HepG2 (cell line): Measurements from ENCODE around the gene PRRT1.

Experiments used
- ARNTL ChIP-seq: sonication (generic); formaldehyde crosslinking; IDR thresholded peaks from 2 replicates; pipeline ENCODE4 v1.4.0; 2020; ENCODE audit warnings: mild to moderate bottlenecking, missing genetic modification reagents
- KLF6 ChIP-seq: IDR thresholded peaks from 2 replicates; pipeline ENCODE4 v1.8.0; 2016; ENCODE audit warnings: missing biosample characterization, missing genetic modification reagents
- TOE1 ChIP-seq: sonication (generic); formaldehyde crosslinking; IDR thresholded peaks from 2 replicates; pipeline ENCODE4 v1.4.0; 2020; ENCODE audit warnings: mild to moderate bottlenecking, missing genetic modification reagents
- U2AF1 ChIP-seq: fragments of 200-400 bp; formaldehyde crosslinking; optimal IDR thresholded peaks from 2 replicates; pipeline ENCODE3; 2017; ENCODE audit warnings: mild to moderate bottlenecking, low read depth, low read length
- ZBTB7A ChIP-seq: sonication (generic); formaldehyde crosslinking; IDR thresholded peaks from 2 replicates; pipeline ENCODE4 v1.8.0; 2022; ENCODE audit warnings: mild to moderate bottlenecking, missing genetic modification reagents
- ZFP82 ChIP-seq: sonication (generic); formaldehyde crosslinking; IDR thresholded peaks from 2 replicates; pipeline ENCODE4 v1.5.1; 2020; ENCODE audit warnings: mild to moderate bottlenecking, missing genetic modification reagents, borderline replicate concordance
- ZMYM2 ChIP-seq: sonication (generic); formaldehyde crosslinking; IDR thresholded peaks from 2 replicates; pipeline ENCODE4 v1.8.0; 2022; ENCODE audit warnings: mild to moderate bottlenecking, missing genetic modification reagents
- ZNF816 ChIP-seq: sonication (generic); formaldehyde crosslinking; IDR thresholded peaks from 2 replicates; pipeline ENCODE4 v1.8.0; 2022; ENCODE audit warnings: missing genetic modification reagents, mild to moderate bottlenecking, borderline replicate concordance
- TF ChIP-seq, protein P1 (sequence below): sonication (generic); formaldehyde crosslinking; IDR thresholded peaks from 2 replicates; pipeline ENCODE4 v1.8.0; 2023; ENCODE audit warnings: mild to moderate bottlenecking, missing genetic modification reagents
- TF ChIP-seq, protein P2 (sequence below): sonication (generic); formaldehyde crosslinking; IDR thresholded peaks from 2 replicates; pipeline ENCODE4 v1.5.0; 2020; ENCODE audit warnings: mild to moderate bottlenecking, missing genetic modification reagents, moderate library complexity
- TF ChIP-seq, protein P3 (sequence below): sonication (generic); formaldehyde crosslinking; IDR thresholded peaks from 2 replicates; pipeline ENCODE4 v1.5.1; 2020; ENCODE audit warnings: missing genetic modification reagents, mild to moderate bottlenecking, borderline replicate concordance
- TF ChIP-seq, protein P4 (sequence below): sonication (generic); formaldehyde crosslinking; IDR thresholded peaks from 2 replicates; pipeline ENCODE4 v1.5.0; 2020; ENCODE audit warnings: mild to moderate bottlenecking, missing genetic modification reagents
- TF ChIP-seq, protein P5 (sequence below), 2 experiments: sonication (generic) in 1 of 2; formaldehyde crosslinking in 1 of 2; IDR thresholded peaks; 2 replicates each; pipeline versions ENCODE4 v1.5.1 to v1.6.1; 2011 to 2020; ENCODE audit warnings: borderline replicate concordance in 1 of 2, low read depth in 1 of 2, low read length in 1 of 2, mild to moderate bottlenecking in 1 of 2, missing genetic modification reagents in 1 of 2, moderate library complexity in 1 of 2

DNA sequence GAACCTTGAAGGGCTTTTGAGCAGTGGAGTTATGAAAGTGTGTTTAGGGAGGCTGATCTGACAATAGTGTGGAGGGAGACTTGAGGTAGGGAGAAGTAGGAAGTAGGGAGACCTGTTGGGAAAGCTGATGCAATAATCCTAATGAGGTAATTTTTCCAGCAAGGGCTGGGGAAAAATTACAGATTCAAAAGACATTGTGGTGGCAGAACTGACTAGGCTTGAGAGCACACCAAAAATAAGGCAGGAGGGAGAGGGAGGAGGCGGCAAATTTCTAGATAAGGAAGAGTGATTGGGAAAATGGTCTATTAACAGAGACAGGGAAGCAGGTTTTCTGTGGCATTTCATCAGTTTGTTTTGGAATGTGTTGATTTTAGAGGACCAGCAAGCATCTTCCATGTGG is 5.5 kb downstream of the PRRT1 start:
- TF ChIP-seq KLF6 (no peak), TOE1 (CRISPR knock-in tag) (no peak), ZFP82 (CRISPR knock-in tag) (no peak), ZMYM2 (CRISPR knock-in tag) (no peak), U2AF1 (no peak), ZNF816 (no peak), ARNTL (no peak), ZBTB7A (CRISPR knock-in tag) (no peak)
- TF ChIP-seq, protein P1, sequence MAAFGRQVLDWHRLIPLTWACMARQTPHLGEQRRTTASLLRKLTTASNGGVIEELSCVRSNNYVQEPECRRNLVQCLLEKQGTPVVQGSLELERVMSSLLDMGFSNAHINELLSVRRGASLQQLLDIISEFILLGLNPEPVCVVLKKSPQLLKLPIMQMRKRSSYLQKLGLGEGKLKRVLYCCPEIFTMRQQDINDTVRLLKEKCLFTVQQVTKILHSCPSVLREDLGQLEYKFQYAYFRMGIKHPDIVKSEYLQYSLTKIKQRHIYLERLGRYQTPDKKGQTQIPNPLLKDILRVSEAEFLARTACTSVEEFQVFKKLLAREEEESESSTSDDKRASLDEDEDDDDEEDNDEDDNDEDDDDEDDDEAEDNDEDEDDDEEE (CRISPR knock-in tag), result no peak
- TF ChIP-seq, protein P2, sequence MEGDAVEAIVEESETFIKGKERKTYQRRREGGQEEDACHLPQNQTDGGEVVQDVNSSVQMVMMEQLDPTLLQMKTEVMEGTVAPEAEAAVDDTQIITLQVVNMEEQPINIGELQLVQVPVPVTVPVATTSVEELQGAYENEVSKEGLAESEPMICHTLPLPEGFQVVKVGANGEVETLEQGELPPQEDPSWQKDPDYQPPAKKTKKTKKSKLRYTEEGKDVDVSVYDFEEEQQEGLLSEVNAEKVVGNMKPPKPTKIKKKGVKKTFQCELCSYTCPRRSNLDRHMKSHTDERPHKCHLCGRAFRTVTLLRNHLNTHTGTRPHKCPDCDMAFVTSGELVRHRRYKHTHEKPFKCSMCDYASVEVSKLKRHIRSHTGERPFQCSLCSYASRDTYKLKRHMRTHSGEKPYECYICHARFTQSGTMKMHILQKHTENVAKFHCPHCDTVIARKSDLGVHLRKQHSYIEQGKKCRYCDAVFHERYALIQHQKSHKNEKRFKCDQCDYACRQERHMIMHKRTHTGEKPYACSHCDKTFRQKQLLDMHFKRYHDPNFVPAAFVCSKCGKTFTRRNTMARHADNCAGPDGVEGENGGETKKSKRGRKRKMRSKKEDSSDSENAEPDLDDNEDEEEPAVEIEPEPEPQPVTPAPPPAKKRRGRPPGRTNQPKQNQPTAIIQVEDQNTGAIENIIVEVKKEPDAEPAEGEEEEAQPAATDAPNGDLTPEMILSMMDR (CRISPR knock-in tag), result no peak
- TF ChIP-seq, protein P3, sequence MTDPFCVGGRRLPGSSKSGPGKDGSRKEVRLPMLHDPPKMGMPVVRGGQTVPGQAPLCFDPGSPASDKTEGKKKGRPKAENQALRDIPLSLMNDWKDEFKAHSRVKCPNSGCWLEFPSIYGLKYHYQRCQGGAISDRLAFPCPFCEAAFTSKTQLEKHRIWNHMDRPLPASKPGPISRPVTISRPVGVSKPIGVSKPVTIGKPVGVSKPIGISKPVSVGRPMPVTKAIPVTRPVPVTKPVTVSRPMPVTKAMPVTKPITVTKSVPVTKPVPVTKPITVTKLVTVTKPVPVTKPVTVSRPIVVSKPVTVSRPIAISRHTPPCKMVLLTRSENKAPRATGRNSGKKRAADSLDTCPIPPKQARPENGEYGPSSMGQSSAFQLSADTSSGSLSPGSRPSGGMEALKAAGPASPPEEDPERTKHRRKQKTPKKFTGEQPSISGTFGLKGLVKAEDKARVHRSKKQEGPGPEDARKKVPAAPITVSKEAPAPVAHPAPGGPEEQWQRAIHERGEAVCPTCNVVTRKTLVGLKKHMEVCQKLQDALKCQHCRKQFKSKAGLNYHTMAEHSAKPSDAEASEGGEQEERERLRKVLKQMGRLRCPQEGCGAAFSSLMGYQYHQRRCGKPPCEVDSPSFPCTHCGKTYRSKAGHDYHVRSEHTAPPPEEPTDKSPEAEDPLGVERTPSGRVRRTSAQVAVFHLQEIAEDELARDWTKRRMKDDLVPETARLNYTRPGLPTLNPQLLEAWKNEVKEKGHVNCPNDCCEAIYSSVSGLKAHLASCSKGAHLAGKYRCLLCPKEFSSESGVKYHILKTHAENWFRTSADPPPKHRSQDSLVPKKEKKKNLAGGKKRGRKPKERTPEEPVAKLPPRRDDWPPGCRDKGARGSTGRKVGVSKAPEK, result no peak
- TF ChIP-seq, protein P4, sequence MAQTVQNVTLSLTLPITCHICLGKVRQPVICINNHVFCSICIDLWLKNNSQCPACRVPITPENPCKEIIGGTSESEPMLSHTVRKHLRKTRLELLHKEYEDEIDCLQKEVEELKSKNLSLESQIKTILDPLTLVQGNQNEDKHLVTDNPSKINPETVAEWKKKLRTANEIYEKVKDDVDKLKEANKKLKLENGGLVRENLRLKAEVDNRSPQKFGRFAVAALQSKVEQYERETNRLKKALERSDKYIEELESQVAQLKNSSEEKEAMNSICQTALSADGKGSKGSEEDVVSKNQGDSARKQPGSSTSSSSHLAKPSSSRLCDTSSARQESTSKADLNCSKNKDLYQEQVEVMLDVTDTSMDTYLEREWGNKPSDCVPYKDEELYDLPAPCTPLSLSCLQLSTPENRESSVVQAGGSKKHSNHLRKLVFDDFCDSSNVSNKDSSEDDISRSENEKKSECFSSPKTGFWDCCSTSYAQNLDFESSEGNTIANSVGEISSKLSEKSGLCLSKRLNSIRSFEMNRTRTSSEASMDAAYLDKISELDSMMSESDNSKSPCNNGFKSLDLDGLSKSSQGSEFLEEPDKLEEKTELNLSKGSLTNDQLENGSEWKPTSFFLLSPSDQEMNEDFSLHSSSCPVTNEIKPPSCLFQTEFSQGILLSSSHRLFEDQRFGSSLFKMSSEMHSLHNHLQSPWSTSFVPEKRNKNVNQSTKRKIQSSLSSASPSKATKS, result no peak
- TF ChIP-seq, protein P5, sequence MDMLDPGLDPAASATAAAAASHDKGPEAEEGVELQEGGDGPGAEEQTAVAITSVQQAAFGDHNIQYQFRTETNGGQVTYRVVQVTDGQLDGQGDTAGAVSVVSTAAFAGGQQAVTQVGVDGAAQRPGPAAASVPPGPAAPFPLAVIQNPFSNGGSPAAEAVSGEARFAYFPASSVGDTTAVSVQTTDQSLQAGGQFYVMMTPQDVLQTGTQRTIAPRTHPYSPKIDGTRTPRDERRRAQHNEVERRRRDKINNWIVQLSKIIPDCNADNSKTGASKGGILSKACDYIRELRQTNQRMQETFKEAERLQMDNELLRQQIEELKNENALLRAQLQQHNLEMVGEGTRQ (IDR thresholded peaks at IDR 0.05; ENCODE audit: low read depth, low read length), result no peak
- TF ChIP-seq, protein P5 (CRISPR knock-in tag; IDR thresholded peaks at IDR 0.05; ENCODE audit: borderline replicate concordance), result no peak
